ENCODE data around the gene GNGT2. TPM values are rescaled to one million over a fixed set of nuclear protein-coding genes. Genes with fewer than 3 reads are reported as not detected.

GNGT2 gene
- total and polyA plus RNA-seq, 2 experiments from 2014 or later = not detected

GRCh38 chr17:49201481-49201927 lies 8.9 kb downstream of the GNGT2 start:
- H3K9me3 ChIP-seq (ENCODE audit: low read depth) = no peaks in the 10 kb centered on the region
- no peaks in the 10 kb centered on the region for H3K79me2 ChIP-seq
- no peaks in the 10 kb centered on the region for H3K9me2 ChIP-seq (replicated peaks; ENCODE audit: insufficient read depth)
- 70% methylated on average over 8 of the region's 8 CpGs for WGBS (ENCODE audit: low lambda C conversion rate, missing lambda C conversion rate)
- H3K4me1 ChIP-seq (ENCODE audit: insufficient read depth) = no peaks in the 10 kb centered on the region
- peaks cover 4% of the 10 kb centered on the region for H3K27me3 ChIP-seq
- no peak overlapping the region for H3K4me2 ChIP-seq
- H3K4me3 ChIP-seq = no peak overlapping the region
- H2AFZ ChIP-seq = no peak overlapping the region
- TF ChIP-seq EZH2 (IDR thresholded peaks at IDR 0.05; ENCODE audit: borderline replicate concordance) (no peak), CTCF (IDR thresholded peaks at IDR 0.05; ENCODE audit: poor library complexity) (no peak), EZH2phosphoT487 (IDR thresholded peaks at IDR 0.05; ENCODE audit: low read depth, severe bottlenecking, unreplicated experiment) (no peak)
- H4K20me1 ChIP-seq (ENCODE audit: insufficient read depth, poor library complexity, severe bottlenecking) = no peaks in the 10 kb centered on the region
- DNase-seq (ENCODE audit: low spot score) = no peak
- no peak overlapping the region for H3K27ac ChIP-seq
- H3K36me3 ChIP-seq (replicated peaks; ENCODE audit: insufficient read depth, low read depth) = no peaks in the 10 kb centered on the region

GRCh38 chr17:49200423-49201083 lies 9.8 kb downstream of the GNGT2 start:
- DNase-seq (ENCODE audit: low spot score) = no peak
- H4K20me1 ChIP-seq (ENCODE audit: insufficient read depth, poor library complexity, severe bottlenecking) = no peaks in the 10 kb centered on the region
- H3K27ac ChIP-seq = no peak overlapping the region
- H3K27me3 ChIP-seq = peaks cover 4% of the 10 kb centered on the region
- H3K79me2 ChIP-seq = no peaks in the 10 kb centered on the region
- H3K9me3 ChIP-seq (ENCODE audit: low read depth) = no peaks in the 10 kb centered on the region
- no peak overlapping the region for H2AFZ ChIP-seq
- H3K4me1 ChIP-seq (ENCODE audit: insufficient read depth) = no peaks in the 10 kb centered on the region
- no peak for TF ChIP-seq CTCF (IDR thresholded peaks at IDR 0.05; ENCODE audit: poor library complexity)
- no peak for TF ChIP-seq EZH2phosphoT487 (IDR thresholded peaks at IDR 0.05; ENCODE audit: low read depth, severe bottlenecking, unreplicated experiment)
- no peak for TF ChIP-seq EZH2 (IDR thresholded peaks at IDR 0.05; ENCODE audit: borderline replicate concordance)
- H3K9me2 ChIP-seq (replicated peaks; ENCODE audit: insufficient read depth) = no peaks in the 10 kb centered on the region
- no peak overlapping the region for H3K4me2 ChIP-seq
- WGBS (ENCODE audit: low lambda C conversion rate, missing lambda C conversion rate) = 69% methylated on average over 13 of the region's 13 CpGs
- no peak overlapping the region for H3K4me3 ChIP-seq
- no peaks in the 10 kb centered on the region for H3K36me3 ChIP-seq (replicated peaks; ENCODE audit: insufficient read depth, low read depth)

- no peak overlapping the region for H3K4me2 ChIP-seq
These were observed 12.2 kb downstream of the GNGT2 start for GRCh38 chr17:49198211-49198610.

More at GRCh38 chr17:49198211-49198610, 12.2 kb downstream of the GNGT2 start:
- H3K79me2 ChIP-seq = no peaks in the 10 kb centered on the region
- H4K20me1 ChIP-seq (ENCODE audit: insufficient read depth, poor library complexity, severe bottlenecking) = no peaks in the 10 kb centered on the region
- H3K9me3 ChIP-seq (ENCODE audit: low read depth) = no peaks in the 10 kb centered on the region
- TF ChIP-seq EZH2phosphoT487 (IDR thresholded peaks at IDR 0.05; ENCODE audit: low read depth, severe bottlenecking, unreplicated experiment) (no peak), CTCF (IDR thresholded peaks at IDR 0.05; ENCODE audit: poor library complexity) (no peak), EZH2 (IDR thresholded peaks at IDR 0.05; ENCODE audit: borderline replicate concordance) (no peak)
- DNase-seq (ENCODE audit: low spot score) = no peak
- no peaks in the 10 kb centered on the region for H3K9me2 ChIP-seq (replicated peaks; ENCODE audit: insufficient read depth)
- H3K4me3 ChIP-seq = no peak overlapping the region
- WGBS (ENCODE audit: low lambda C conversion rate, missing lambda C conversion rate) = 94% methylated on average over 2 of the region's 2 CpGs
- H2AFZ ChIP-seq = no peak overlapping the region
- H3K4me1 ChIP-seq (ENCODE audit: insufficient read depth) = no peaks in the 10 kb centered on the region
- no peaks in the 10 kb centered on the region for H3K36me3 ChIP-seq (replicated peaks; ENCODE audit: insufficient read depth, low read depth)
- H3K27ac ChIP-seq = no peak overlapping the region
- peaks cover 4% of the 10 kb centered on the region for H3K27me3 ChIP-seq
